ENCODE measurements around the gene SMYD3.

DNA sequence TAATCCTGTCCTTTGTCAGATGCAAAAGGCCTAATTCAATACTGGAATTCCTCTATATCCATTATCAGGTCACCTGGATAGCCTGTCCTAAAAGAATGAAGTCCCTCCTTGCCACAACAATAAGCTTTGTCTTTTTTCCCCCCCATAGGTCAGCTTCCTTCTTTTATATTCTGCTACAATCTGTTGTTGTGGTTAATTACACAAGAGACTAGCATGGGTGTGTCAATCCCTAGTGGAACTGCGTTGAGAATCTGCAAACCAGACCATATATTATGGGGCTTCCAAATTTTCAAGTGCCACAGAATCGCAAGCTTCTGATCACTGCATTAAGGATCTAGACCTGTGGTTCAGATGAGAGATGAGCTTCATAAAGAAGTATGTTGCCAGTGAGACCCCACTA lies 349.6 kb downstream of the SMYD3 start:
- no peak for TF ChIP-seq POLR2A (IDR thresholded peaks at IDR 0.05)
- TF ChIP-seq, protein P1, sequence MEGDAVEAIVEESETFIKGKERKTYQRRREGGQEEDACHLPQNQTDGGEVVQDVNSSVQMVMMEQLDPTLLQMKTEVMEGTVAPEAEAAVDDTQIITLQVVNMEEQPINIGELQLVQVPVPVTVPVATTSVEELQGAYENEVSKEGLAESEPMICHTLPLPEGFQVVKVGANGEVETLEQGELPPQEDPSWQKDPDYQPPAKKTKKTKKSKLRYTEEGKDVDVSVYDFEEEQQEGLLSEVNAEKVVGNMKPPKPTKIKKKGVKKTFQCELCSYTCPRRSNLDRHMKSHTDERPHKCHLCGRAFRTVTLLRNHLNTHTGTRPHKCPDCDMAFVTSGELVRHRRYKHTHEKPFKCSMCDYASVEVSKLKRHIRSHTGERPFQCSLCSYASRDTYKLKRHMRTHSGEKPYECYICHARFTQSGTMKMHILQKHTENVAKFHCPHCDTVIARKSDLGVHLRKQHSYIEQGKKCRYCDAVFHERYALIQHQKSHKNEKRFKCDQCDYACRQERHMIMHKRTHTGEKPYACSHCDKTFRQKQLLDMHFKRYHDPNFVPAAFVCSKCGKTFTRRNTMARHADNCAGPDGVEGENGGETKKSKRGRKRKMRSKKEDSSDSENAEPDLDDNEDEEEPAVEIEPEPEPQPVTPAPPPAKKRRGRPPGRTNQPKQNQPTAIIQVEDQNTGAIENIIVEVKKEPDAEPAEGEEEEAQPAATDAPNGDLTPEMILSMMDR (IDR thresholded peaks at IDR 0.05), result no peak
